Endothelial cell of umbilical vein (primary cell): ENCODE data around the gene ETS1.

Experiments
- EZH2 ChIP-seq: IDR thresholded peaks from 2 replicates; pipeline ENCODE4 v1.6.1; 2012; ENCODE audit warnings: borderline replicate concordance, low read depth, mild to moderate bottlenecking, moderate library complexity, low read length, inconsistent platforms; ENCODE audit not compliant: severe bottlenecking
- MYC ChIP-seq: IDR thresholded peaks from one replicate; pipeline ENCODE4 v1.6.1; 2011; ENCODE audit warnings: mild to moderate bottlenecking, low read depth, low read length
- POLR2A ChIP-seq: IDR thresholded peaks from 2 replicates; pipeline ENCODE4 v1.6.1; 2012; ENCODE audit warnings: low read depth, mild to moderate bottlenecking, control low read depth, low read length
- TF ChIP-seq, protein P1 (sequence below), 2 donors: IDR thresholded peaks; 1 replicate in 1 of 2; 2 replicates in 1 of 2; pipeline ENCODE4 v1.5.1; 2011; ENCODE audit warnings: low read length in 2 of 2, mild to moderate bottlenecking in 2 of 2, moderate library complexity in 2 of 2, control low read depth in 1 of 2, inconsistent platforms in 1 of 2, low read depth in 1 of 2; ENCODE audit not compliant: insufficient read depth in 1 of 2; ENCODE audit errors: extremely low read depth in 1 of 2

DNA sequence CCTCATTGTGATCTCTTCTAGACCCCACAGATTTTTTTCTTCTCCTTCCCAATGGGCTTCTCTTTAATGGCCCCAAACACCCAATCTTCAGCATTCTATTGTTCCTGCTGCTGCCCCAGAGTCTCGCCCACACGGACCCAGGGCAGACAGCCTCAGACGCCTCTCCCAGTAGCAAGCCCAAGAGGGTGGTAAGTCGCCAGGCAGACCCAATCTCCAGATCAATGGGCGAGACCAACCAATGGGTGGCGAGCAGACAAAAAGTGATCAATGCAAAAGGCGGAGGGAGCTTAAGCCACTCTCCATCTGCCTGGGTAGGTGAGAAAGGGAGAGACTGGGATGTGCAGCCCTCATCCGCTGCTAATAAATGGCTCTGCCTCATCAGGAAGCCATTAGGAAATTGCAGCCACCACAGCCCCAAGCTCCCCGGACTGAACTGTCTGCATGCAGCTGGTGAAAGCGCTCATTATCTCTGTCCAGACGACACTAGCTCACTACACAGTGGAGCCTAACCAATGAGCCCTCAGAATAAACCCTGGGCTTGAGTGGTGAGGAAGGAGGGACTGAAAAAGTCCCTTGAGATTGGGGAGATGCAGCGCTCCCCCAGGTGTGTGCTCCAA is 81.8 kb downstream of the ETS1 start:
- TF ChIP-seq MYC (no peak), POLR2A (no peak), EZH2 (no peak)
- TF ChIP-seq, protein P1, sequence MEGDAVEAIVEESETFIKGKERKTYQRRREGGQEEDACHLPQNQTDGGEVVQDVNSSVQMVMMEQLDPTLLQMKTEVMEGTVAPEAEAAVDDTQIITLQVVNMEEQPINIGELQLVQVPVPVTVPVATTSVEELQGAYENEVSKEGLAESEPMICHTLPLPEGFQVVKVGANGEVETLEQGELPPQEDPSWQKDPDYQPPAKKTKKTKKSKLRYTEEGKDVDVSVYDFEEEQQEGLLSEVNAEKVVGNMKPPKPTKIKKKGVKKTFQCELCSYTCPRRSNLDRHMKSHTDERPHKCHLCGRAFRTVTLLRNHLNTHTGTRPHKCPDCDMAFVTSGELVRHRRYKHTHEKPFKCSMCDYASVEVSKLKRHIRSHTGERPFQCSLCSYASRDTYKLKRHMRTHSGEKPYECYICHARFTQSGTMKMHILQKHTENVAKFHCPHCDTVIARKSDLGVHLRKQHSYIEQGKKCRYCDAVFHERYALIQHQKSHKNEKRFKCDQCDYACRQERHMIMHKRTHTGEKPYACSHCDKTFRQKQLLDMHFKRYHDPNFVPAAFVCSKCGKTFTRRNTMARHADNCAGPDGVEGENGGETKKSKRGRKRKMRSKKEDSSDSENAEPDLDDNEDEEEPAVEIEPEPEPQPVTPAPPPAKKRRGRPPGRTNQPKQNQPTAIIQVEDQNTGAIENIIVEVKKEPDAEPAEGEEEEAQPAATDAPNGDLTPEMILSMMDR (IDR thresholded peaks at IDR 0.05; ENCODE audit: extremely low read depth in 1 of 2, insufficient read depth in 1 of 2, low read depth in 1 of 2, low read length in 2 of 2) = no peak
